ENCODE results near the gene MOB2.

The MOB2 gene

DNA sequence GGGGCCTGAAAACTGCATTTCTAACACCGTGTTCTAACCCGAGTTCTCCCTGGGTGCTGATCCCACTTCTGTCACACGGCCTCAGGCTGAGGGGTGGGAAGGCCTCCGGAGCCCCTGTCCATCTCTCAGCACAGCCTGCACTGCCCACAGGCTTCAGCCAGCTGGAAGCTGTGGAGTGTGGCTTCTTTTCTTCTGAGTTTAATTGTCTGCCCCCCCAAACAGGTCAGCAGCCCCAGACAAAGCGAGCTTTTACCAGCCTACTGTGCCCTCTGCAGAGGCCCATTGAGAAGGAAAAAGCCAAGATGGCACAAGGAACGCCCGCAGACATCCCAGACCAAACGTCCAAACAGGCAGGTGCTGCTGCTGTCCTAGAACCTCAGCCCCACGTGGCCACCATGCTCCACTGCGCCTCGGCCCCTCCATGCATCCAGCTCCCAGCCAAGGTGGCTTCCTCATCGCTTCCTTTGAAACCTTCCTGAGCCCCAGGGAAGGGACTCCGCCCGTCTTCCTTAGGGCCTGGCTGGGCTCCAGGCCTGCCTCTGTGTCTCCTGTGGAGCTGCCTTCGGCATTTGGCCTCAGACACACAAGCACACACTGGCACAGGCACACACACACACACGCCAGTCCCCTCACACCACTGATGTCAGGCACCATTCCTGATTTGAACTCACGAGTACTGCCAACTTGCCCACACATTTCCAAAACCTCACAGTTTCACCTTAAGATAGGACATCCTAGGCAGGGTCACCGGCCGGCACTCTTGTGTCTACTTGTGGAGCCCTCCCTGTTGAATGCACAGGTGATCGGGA is 1.7 kb downstream of the MOB2 start:
- DNase-seq (ENCODE audit: low spot score): no peak

DNA sequence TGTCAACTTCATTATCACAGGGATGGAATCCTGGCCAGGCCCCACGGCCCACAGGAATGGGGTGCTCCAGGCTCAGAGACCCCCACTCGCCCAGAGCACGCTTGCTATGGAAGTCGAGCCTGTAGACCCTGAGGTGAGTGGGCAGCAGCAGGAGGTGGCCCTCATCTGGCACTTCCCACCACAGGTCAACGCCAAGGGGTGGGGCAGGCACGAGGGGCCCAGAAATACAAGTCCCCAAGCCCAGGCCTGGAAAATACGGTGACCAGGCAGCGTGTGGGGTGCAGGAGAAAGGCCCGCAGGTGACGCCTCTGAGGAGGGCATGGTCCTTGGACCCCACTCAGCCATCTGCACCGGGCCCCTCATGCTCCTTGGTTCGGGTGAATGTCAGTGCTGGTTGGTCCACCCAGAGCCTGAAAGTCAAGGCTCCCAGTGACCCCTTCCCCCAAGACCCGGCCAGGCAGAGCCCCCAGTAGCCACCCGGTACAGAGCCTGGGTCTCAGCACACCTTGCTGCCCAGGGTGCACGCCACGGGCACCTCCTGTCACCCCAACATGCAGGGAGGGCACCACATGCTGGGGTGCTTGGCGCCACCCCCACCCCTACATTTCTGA is 2.4 kb downstream of the MOB2 start:
- DNase-seq (ENCODE audit: low spot score): no peak

DNA sequence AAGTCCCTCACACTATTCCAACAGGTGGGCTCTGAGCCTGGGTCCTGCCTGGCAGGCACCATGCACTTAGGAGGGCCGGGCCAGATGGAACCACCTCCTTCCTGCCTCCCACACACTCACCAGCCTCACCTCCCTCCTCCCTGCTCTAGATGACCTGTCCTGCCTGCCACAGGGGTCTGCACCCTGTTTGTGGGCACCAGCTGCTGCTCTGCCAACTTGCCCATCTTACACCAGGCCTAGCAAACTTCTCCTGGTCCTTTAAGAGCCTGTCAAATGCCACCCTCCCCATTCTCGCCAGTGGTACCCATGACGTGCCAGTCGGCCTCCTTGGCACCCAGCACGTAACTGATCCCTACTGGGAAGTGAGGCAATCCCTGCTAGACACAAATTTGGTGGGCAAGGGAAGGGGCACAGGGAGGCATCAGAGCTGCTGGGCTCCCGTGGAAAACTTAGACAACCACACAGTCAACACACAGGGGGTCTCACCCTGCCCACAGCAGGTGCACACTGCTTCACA is 3.1 kb downstream of the MOB2 start:
- DNase-seq (ENCODE audit: low spot score): no peak

DNA sequence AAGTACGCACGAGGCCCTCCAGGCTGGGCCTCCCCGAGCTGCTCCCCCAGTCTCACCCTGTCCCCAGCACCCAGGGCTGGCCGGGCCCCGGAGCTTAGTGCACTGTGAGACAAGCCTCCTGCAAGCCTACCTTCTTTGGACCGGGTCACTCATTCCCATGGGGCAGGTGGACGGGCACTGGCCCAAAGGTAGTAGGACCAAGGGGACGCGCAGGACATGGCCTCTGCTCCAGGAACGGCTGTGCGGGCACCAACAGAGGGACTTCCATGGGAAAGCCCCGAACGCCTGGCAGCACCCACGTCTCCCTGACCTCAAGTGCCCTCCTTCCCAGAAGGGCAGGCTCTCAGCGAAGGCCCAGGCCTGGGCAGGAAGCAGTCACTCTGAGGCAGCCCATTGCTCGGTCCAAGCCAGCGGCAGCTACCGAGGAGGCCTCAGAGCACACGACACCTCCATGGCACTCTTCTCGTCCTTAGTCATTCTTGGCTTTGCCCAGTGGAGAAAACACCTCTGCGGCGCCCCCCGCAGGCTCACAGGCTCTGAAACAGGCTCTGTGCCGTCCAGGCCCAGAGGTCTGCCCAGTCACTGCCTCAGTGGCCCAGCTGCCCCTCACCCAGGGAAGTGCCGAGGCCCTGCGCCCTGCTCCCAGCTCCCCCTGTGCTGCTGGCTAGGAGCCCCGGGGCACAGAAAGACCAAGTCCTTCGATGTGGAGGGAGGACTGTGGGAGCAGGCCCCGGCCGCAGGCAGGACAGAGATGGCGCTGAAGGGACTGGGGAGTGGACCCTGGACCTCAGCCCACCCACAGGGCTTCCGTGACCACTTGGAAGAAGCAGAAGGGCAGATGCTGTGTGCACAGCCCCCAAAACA is 3.8 kb downstream of the MOB2 start:
- DNase-seq (ENCODE audit: low spot score): no peak

DNA sequence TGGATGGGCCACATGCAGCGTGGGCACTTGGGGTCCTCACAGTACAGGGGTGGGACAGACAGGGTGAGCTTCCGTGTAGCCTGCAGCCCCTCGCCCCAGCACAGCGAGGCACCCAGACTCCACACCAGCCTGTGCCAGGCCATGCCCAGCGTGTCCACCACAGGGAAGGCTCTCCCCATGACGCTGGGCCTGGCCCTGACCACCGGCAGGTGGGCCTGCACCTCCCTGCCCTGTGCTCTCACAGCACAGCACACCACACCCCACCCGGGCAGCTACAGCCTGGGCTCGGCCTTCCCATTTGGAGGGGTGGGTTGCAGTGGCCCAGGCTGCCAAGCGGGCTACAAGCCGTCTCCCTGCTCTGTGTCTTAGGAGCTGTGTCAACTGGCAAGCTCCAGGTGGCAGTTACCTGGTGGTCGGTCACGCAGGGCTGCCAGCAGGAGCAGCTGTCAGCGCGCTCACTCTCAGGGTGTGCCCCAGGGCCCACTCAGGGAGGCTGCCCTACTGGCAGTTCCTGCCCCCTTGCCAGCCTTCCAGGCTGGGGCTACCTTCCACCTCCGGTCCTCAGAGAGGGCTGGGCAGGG is 4.6 kb downstream of the MOB2 start:
- DNase-seq (ENCODE audit: low spot score): no peak

DNA sequence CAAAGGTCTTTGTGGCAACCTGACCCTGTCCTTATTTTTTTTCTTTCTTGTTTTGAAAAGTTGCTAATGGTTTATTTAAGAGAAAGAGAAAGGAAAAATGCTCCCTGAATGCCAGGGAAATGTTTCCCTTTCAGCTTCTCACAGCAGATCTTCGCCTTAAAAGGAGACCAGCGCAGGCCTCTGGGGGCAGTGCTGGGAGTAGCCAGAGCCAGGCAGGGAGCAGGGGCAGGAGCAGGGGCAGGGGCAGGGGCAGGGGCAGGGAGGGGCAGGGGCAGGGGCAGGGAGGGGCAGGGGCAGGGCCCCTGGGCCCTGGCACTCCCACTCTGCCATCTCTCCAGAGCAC is 5.1 kb downstream of the MOB2 start:
- DNase-seq (ENCODE audit: low spot score): no peak

DNA sequence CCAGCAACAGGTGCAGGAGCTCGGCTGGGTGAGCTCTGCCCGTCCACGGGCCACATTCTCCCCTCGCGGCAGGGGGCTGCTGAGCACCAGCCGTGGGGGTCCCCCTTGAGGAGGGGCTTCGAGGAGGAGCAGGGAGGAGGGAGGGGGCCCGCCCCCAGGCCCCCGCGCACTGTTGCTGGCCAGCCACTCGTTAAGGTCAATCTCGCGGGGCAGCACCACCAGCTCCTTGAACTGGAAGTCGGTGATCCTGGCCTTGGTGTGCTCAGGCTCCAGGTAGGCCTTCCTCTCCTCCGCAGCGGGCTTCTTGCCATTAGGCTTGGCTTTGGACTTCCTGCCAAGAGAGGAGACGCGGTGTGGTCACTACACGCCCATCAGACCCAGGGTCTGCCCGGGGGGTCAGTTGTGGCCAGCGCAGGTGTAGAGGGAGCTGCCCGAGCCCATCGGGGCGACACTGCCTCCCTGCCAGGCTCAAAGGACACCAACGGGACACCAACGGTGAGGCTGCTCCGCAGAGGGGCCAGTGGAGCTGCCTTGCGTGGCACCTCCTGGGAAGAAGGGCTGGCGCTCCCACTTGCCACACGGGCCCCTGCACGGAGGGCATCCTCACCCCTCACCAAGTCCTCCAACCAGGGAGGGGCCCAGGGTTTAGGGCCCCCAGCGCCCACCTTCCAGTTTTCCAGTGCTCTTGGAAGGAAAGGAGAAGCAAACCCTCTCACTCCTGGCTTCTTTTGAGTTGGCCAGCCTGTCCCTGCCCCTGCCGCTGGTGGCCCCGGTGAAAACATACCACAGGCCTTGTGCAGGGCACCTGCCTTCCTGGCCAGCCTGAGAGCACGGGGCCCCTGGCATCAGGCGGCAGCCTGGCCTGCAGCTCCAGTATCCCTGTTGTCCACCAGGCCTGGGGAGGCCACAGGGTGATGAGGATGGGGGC is 5.8 kb downstream of the MOB2 start:
- no peak for DNase-seq (ENCODE audit: low spot score)

DNA sequence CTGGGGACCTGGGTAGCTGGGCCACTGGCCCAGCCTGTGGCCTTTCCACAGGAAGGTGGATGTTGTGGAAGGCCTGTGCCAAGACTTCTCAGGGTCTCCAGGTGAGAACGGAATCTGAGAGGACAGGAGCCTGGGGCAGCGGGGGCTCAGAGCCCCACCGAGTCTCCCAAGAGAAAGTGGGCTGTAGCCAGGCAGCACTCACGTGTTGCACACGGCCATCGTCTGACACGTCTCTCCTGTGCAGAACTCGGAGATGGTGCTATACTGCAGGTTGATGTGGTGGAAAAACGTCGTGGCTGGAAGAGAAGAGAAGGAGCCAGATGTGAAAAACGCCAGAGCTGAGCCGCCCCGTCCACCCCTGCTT is 6.4 kb downstream of the MOB2 start:
- no peak for DNase-seq (ENCODE audit: low spot score)

DNA sequence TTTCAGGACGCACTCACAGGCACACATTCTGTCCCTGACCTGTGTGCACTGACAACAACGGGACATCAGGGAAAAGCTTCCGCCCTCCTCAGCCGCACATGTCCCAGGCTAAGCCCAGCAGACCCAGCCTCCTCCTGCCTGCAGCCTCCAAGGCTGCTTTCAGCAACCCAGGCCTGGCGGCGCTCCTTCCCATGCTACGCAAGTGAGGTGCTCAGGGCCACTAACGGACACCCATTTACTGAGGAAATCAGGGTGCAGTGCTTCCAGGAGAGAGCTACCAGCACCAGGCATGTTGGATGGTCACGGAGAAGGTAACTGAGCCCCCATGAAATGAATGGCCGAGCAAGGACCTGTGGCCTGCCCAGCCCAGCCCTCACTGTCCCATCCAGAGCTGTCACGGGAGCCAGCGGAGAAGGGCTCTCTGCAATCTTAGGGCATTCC is 6.9 kb downstream of the MOB2 start:
- DNase-seq (ENCODE audit: low spot score): no peak

DNA sequence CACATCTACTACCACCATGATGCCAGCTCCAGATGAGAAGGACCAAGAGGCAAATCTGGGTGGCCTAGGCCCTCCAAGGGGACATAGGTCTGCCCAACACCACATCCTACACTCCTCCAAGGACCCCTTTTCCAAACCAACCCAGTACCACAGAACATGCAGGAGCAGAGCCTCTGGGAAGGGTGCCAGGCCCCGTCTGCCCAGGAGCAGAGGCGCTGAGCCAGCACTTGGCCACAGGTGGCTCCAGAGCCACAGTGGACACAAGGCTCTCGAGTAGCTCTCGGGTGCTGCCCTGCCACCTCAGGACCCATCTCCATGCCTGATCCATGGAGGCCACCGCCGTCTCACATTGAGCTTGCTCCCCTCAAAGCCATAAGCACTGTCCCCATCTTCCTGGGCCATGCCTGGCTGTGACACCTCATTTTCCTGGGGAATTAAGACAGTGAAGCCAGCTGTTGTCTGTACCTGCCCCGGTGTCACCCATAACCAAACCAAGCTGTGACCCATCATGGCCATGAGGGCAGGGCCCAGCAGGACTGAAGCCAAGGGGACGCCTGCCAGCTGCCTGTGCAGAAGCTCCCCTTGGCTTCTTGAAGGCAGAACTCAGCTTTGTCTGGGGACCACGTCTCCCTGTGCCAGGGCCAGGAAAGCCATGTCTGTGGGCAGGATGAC is 7.4 kb downstream of the MOB2 start:
- DNase-seq (ENCODE audit: low spot score): no peak

DNA sequence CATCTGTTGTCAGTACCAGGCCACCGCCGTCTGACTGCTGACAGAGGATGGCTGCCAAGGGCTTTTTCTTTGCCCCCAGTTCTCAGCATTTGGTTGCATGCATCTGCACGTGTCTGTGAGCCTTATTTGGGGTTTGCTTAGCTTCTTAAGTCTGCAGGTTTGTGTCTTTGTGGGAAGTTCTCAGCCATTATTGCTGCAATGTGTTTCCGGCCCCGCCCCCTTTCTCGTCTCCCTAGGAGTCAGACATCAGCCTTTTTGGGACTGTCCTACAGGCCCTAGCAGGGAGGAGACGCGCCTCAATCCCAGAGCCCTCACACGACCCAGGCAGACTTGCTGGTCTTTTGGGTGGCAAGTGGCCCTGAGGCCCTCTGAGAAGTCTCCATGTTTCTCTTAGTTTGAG is 8.0 kb downstream of the MOB2 start:
- DNase-seq (ENCODE audit: low spot score): no peak

DNA sequence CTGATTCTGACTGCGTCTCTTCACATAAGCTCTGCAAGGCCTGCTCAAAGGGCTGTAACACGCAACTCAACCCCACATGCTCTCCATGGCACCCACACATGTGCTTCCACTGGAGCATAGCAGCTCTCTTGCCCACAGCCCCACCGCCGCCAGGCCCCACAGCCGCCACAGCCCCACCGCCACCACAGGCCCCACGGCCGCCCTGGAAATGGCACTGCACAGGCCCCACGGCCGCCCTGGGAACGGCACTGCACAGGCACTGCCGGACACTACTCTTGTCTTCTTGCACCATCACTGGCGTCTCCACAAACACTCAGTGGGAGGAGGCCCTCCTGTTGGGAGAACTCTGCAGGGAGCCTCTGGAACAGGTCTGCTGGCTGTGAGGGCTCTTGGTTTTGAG is 8.6 kb downstream of the MOB2 start:
- no peak for DNase-seq (ENCODE audit: low spot score)

DNA sequence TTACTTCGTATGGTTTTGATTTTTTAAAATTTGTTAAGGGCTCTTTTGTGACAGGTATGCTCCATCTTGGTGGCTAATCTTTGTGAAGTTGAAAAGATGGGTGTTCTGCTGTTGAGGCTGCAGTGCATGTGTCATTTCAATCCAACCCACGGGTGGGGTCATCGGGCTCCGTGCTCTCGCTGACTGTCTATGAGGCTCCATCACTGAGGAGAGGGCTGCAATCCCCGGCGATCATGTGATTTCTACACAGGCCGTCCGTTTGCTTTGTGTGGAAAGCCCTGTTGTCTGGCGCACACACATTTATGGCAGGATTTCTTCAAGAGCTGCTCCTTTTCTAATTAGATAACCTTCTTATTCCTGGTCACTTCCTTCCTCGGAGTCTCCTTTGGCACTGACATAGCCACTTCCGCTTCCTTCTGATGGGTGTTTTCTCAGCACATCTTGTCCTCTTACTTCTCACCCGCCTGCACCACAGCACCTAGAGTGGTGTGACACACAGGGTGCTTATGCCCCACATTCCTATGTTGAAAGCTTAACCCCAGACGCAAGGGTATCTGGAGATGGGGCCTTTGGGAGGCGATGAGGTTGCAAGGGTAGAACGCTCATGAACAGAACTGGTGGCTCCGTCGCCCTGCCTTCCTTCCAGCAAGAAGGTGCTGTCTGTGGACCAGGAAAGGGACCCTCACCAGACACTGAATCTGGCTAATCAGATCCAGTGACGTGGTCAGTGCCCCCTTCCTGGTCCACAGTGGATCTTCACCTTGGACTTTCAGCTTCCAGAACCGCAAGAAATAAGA is 9.4 kb downstream of the MOB2 start:
- no peak for DNase-seq (ENCODE audit: low spot score)

DNA sequence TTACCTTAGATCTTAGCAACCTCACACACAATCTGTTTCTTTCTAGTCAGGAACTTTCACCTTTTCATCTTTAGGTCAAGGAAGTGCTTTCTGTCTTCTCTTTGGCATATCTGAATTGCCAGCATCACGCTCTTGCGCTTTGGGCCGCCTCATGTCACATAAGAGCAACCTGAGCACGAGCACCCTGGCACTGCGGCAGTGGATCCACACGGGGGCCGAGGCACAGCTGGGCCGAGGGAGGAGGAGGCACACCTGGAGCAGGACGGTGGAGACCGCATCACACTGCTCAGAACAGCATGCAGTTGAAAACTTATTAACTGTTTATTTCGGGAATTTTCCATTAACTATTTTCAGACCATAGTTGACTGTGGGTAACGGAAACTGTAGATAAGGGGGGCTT is 10.7 kb downstream of the MOB2 start:
- DNase-seq (ENCODE audit: low spot score): no peak

DNA sequence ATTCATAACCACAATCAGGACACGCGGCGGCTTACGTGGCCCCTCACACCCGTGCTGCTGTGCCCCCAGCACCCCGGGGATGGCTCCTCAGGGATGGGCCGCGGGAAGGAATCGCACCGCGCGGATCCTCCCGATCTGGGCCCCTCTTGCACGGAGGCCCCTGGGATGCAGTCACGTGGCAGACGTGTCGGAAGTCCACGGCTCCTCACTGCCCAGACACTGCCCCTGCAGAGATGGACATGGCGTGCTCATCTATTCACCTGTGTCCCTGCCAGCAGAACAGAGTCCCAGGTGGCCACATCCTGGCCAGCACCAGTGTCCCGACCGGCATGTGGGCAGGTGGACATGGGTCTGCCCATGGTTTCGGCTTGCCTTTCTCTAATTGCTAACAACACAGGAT is 12.8 kb downstream of the MOB2 start:
- no peak for DNase-seq (ENCODE audit: low spot score)

DNA sequence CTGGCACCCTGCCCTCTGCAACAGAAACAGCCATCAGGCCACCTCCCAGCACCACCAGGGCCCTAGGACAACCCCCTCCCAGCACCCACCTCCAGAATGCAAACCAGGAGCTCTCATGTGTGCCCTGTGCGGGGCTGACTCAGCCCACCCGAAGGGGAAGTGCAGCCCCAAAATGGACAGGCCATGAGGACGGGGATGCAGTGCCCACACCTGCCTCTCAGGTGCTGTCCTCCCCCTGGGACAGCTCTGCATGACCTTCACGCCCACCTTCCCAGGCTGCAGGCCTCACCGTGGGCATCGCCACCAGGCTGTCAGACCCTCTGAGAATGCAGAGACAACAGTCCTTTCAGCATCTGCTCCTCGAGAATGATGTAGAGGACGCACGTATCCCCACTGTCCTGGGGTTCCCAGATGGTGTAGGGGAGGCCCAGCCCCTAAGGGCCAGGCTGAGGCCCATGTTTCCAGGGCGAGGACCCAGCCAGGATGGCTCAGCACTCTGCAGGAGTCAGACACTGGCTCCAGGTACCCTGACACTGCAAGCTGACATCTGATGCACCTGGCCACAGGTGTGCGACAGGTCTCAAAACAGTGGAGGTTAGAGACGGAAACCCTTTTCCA is 13.5 kb downstream of the MOB2 start:
- DNase-seq (ENCODE audit: low spot score): no peak

DNA sequence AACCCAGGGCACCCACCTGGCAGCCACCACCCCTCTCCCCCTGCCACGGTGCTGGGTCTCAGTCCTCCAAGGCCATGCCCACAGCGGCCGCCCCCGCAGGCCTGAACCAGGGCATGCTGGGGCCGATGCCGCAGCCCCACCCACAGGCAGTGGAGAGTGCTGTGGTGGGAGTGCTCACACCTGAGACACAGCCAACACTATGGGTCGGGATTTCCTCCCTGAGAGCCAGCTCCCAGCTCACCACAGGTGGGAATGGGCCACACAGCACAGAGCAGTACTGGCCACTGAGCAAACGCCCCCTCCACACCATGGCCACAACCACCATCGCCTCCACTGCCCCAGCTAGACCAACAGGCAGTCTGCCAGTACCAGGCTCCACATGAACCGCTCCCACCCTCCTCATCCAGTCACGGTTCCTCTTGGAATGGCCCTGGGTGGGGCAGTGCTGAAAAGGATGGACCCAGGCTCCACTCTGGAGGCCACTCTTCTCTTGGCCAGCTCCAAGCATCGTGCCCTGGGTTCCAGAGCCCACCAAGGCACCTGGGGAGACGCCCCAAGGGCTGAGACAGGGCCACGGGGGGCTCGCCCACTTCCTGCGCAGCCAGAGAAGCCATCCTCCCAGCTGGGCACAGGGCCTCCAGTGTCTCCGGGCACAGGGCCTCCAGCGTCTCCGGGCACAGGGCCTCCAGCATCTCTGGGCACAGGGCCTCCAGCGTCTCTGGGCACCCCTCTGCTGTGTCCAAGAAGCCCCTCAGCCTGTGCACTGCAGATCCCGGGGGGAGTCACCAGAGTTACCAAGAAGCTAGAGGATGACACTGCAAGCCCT is 14.2 kb downstream of the MOB2 start:
- no peak for DNase-seq (ENCODE audit: low spot score)

DNA sequence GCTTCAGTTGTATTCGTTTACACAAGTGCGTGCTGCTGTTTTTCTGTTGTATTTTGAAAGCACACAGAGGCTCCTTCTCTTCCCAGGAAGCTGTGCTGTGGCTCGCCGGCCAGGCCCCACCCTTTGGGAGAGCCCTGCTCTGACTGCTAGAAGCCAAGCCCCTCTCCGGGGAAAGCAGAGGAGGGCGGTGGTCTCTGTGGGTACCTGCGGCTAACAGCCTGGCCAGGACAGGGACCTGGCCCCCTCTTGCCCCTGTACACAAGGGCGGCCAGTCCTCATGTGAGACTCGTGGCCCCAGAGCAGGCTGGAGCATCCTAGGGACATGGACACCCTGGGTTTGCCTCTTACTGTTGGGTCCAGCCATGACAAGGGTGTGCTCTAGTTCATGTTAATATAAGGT is 14.8 kb downstream of the MOB2 start:
- DNase-seq (ENCODE audit: low spot score): no peak
